SK-N-SH treated with all-trans-retinoic acid at 6 μM for 48 hours (cell line): ENCODE results near the gene ZBED1.

Source experiments
- ATAC-seq: fragments of 200-7000 bp; cut with Tn5 transposase; 3 replicates; pipeline ENCODE4 v1.9.1; 2020; ENCODE audit warnings: mild to moderate bottlenecking, moderate library complexity
- ARNTL ChIP-seq: fragments of 450-650 bp; formaldehyde crosslinking; IDR thresholded peaks from 2 replicates; pipeline ENCODE4 v1.5.0; 2020; ENCODE audit warnings: low read depth, mild to moderate bottlenecking, moderate library complexity, borderline replicate concordance
- BACH2 ChIP-seq: fragments of 250-450 bp; sonication (Bioruptor Pico); IDR thresholded peaks from 2 replicates; pipeline ENCODE4 v1.9.0; 2021; ENCODE audit warnings: mild to moderate bottlenecking, borderline replicate concordance
- CSDC2 ChIP-seq: fragments of 250-450 bp; sonication (Bioruptor Pico); IDR thresholded peaks from 2 replicates; pipeline ENCODE4 v1.5.0; 2020; ENCODE audit warnings: mild to moderate bottlenecking, moderate library complexity
- ESRRG ChIP-seq: fragments of 250-450 bp; sonication (Bioruptor Pico); IDR thresholded peaks from 2 replicates; pipeline ENCODE4 v1.6.1; 2021; ENCODE audit warnings: mild to moderate bottlenecking
- ISL1 ChIP-seq: fragments of 250-450 bp; sonication (Bioruptor Pico); IDR thresholded peaks from 2 replicates; pipeline ENCODE4 v2.1.2; 2022; ENCODE audit warnings: mild to moderate bottlenecking, moderate library complexity
- OSR1 ChIP-seq: fragments of 250-450 bp; sonication (Bioruptor Pico); IDR thresholded peaks from 2 replicates; pipeline ENCODE4 v1.8.0; 2022; ENCODE audit warnings: moderate library complexity, mild to moderate bottlenecking, inconsistent platforms
- POU6F1 ChIP-seq: fragments of 250-450 bp; sonication (Bioruptor Pico); IDR thresholded peaks from 2 replicates; pipeline ENCODE4 v1.8.0; 2021; ENCODE audit warnings: low read depth, mild to moderate bottlenecking, moderate library complexity, borderline replicate concordance
- PPARA ChIP-seq: fragments of 250-450 bp; sonication (Bioruptor Pico); IDR thresholded peaks from 2 replicates; pipeline ENCODE4 v1.5.0; 2020; ENCODE audit warnings: mild to moderate bottlenecking, borderline replicate concordance
- RARB ChIP-seq: fragments of 250-450 bp; sonication (Bioruptor Pico); IDR thresholded peaks from 2 replicates; pipeline ENCODE4 v1.8.0; 2021; ENCODE audit warnings: mild to moderate bottlenecking, moderate library complexity
- SNAI2 ChIP-seq: fragments of 250-450 bp; sonication (Bioruptor Pico); IDR thresholded peaks from 2 replicates; pipeline ENCODE4 v1.5.0; 2020; ENCODE audit warnings: mild to moderate bottlenecking, moderate library complexity
- TCF4 ChIP-seq: fragments of 250-450 bp; sonication (Bioruptor Pico); IDR thresholded peaks from 2 replicates; pipeline ENCODE4 v1.8.0; 2021; ENCODE audit warnings: mild to moderate bottlenecking, moderate library complexity, borderline replicate concordance
- TOX ChIP-seq: fragments of 250-450 bp; sonication (Bioruptor Pico); IDR thresholded peaks from 2 replicates; pipeline ENCODE4 v1.8.0; 2021; ENCODE audit warnings: mild to moderate bottlenecking, moderate library complexity, borderline replicate concordance
- TSHZ2 ChIP-seq: fragments of 250-450 bp; sonication (Bioruptor Pico); IDR thresholded peaks from 2 replicates; pipeline ENCODE4 v1.5.0; 2020; ENCODE audit warnings: mild to moderate bottlenecking, moderate library complexity
- ZC3H10 ChIP-seq: fragments of 250-450 bp; sonication (Bioruptor Pico); IDR thresholded peaks from 2 replicates; pipeline ENCODE4 v1.5.1; 2021; ENCODE audit warnings: mild to moderate bottlenecking, moderate library complexity
- ZFP3 ChIP-seq: fragments of 250-450 bp; sonication (Bioruptor Pico); IDR thresholded peaks from 2 replicates; pipeline ENCODE4 v1.5.0; 2020; ENCODE audit warnings: mild to moderate bottlenecking, moderate library complexity
- ZFP30 ChIP-seq: fragments of 450-650 bp; formaldehyde crosslinking; IDR thresholded peaks from 2 replicates; pipeline ENCODE4 v1.5.0; 2022; ENCODE audit warnings: mild to moderate bottlenecking, moderate library complexity
- ZNF565 ChIP-seq: fragments of 450-650 bp; formaldehyde crosslinking; conservative IDR thresholded peaks from 2 replicates; pipeline ENCODE4 v1.5.0; 2020; ENCODE audit warnings: low read depth, mild to moderate bottlenecking, moderate library complexity
- ZNF70 ChIP-seq: fragments of 450-650 bp; formaldehyde crosslinking; IDR thresholded peaks from 2 replicates; pipeline ENCODE4 v1.5.0; 2020; ENCODE audit warnings: mild to moderate bottlenecking, moderate library complexity
- ZNF8 ChIP-seq: fragments of 450-650 bp; formaldehyde crosslinking; IDR thresholded peaks from 2 replicates; pipeline ENCODE4 v1.5.0; 2020; ENCODE audit warnings: mild to moderate bottlenecking, moderate library complexity
- TF ChIP-seq, protein P1 (sequence below): fragments of 250-450 bp; sonication (Bioruptor Pico); IDR thresholded peaks from 2 replicates; pipeline ENCODE4 v1.5.1; 2021; ENCODE audit warnings: mild to moderate bottlenecking, moderate library complexity
- TF ChIP-seq, protein P2 (sequence below): fragments of 250-450 bp; sonication (Bioruptor Pico); IDR thresholded peaks from 2 replicates; pipeline ENCODE4 v1.8.0; 2020; ENCODE audit warnings: mild to moderate bottlenecking, moderate library complexity, borderline replicate concordance
- TF ChIP-seq, protein P3 (sequence below): fragments of 250-450 bp; sonication (Bioruptor Pico); IDR thresholded peaks from 2 replicates; pipeline ENCODE4 v1.5.1; 2020; ENCODE audit warnings: low read depth, mild to moderate bottlenecking, moderate library complexity

ZBED1 gene

DNA sequence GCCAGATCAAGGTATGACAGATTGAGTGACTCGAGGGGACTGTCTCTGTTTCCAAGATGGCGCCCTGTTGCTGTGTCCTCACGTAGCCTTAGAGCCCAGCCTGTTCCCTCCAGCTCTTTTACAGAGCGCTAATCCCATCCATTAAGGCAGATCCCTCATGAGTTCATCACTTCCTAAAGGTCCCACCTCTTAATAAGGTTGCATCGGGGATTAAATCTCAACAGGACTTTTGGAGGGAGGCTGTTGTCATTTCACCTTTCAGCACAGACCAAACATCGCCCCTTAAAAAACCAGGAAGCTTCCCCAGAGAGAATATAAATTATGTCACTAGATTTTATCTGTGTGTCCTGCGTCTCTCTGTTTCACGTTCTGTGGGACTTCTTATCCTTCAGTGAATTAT, 32.6 kb upstream of the ZBED1 start:
- ATAC-seq, result no peak
- TF ChIP-seq POU6F1 (CRISPR knock-in tag), result no peak
- TF ChIP-seq, protein P1, sequence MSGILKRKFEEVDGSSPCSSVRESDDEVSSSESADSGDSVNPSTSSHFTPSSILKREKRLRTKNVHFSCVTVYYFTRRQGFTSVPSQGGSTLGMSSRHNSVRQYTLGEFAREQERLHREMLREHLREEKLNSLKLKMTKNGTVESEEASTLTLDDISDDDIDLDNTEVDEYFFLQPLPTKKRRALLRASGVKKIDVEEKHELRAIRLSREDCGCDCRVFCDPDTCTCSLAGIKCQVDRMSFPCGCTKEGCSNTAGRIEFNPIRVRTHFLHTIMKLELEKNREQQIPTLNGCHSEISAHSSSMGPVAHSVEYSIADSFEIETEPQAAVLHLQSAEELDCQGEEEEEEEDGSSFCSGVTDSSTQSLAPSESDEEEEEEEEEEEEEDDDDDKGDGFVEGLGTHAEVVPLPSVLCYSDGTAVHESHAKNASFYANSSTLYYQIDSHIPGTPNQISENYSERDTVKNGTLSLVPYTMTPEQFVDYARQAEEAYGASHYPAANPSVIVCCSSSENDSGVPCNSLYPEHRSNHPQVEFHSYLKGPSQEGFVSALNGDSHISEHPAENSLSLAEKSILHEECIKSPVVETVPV (CRISPR knock-in tag), result no peak
- no peak for TF ChIP-seq ZNF8
- TF ChIP-seq ZNF70 (CRISPR knock-in tag), result no peak
- TF ChIP-seq TSHZ2 (CRISPR knock-in tag), result no peak
- TF ChIP-seq ESRRG (CRISPR knock-in tag), result no peak
- no peak for TF ChIP-seq ISL1
- TF ChIP-seq ARNTL (CRISPR knock-in tag), result no peak
- TF ChIP-seq, protein P2, sequence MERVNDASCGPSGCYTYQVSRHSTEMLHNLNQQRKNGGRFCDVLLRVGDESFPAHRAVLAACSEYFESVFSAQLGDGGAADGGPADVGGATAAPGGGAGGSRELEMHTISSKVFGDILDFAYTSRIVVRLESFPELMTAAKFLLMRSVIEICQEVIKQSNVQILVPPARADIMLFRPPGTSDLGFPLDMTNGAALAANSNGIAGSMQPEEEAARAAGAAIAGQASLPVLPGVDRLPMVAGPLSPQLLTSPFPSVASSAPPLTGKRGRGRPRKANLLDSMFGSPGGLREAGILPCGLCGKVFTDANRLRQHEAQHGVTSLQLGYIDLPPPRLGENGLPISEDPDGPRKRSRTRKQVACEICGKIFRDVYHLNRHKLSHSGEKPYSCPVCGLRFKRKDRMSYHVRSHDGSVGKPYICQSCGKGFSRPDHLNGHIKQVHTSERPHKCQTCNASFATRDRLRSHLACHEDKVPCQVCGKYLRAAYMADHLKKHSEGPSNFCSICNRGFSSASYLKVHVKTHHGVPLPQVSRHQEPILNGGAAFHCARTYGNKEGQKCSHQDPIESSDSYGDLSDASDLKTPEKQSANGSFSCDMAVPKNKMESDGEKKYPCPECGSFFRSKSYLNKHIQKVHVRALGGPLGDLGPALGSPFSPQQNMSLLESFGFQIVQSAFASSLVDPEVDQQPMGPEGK (CRISPR knock-in tag), result no peak
- no peak for TF ChIP-seq ZC3H10 (CRISPR knock-in tag)
- TF ChIP-seq TCF4 (CRISPR knock-in tag), result no peak
- TF ChIP-seq ZNF565, result no peak
- no peak for TF ChIP-seq ZFP30 (CRISPR knock-in tag)
- TF ChIP-seq PPARA, result no peak
- TF ChIP-seq SNAI2 (CRISPR knock-in tag), result no peak
- TF ChIP-seq BACH2 (CRISPR knock-in tag), result no peak
- no peak for TF ChIP-seq TOX (CRISPR knock-in tag)

- no peak for TF ChIP-seq ESRRG (CRISPR knock-in tag)
- no peak for ATAC-seq
These were observed 25.6 kb upstream of the ZBED1 start for GRCh38 chrX:2526390-2526789.

DNA sequence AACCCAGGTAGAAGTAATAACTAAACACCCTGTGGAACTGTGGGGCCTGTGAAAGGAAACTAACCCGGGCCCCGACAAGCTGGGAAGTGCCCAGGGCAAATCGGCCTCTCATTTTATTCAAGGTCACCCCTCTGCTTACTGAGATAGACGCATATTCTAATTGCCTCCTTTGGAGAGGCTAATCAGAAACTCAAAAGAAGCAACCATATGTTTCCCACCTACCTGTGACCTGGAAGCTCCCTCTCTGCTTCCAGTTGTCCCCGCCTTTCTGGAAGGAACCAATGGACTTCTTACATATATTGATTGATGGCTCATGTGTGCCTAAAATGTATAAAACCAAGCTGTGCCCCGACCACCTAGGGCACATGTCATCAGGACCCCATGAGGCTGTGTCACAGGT, 23.1 kb upstream of the ZBED1 start:
- ATAC-seq, result no peak
- no peak for TF ChIP-seq OSR1 (CRISPR knock-in tag)
- TF ChIP-seq RARB (CRISPR knock-in tag), result no peak
- TF ChIP-seq ISL1, result no peak
- TF ChIP-seq, protein P3, sequence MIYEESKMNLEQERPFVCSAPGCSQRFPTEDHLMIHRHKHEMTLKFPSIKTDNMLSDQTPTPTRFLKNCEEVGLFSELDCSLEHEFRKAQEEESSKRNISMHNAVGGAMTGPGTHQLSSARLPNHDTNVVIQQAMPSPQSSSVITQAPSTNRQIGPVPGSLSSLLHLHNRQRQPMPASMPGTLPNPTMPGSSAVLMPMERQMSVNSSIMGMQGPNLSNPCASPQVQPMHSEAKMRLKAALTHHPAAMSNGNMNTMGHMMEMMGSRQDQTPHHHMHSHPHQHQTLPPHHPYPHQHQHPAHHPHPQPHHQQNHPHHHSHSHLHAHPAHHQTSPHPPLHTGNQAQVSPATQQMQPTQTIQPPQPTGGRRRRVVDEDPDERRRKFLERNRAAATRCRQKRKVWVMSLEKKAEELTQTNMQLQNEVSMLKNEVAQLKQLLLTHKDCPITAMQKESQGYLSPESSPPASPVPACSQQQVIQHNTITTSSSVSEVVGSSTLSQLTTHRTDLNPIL (CRISPR knock-in tag), result no peak
- no peak for TF ChIP-seq TSHZ2 (CRISPR knock-in tag)
- no peak for TF ChIP-seq TOX (CRISPR knock-in tag)
- no peak for TF ChIP-seq CSDC2 (CRISPR knock-in tag)
- TF ChIP-seq ZNF8, result no peak
- TF ChIP-seq, protein P1 (CRISPR knock-in tag), result no peak
- TF ChIP-seq ZNF70 (CRISPR knock-in tag), result no peak
- TF ChIP-seq ZNF565, result no peak
- TF ChIP-seq ESRRG (CRISPR knock-in tag), result no peak
- no peak for TF ChIP-seq ZFP3 (CRISPR knock-in tag)
- TF ChIP-seq, protein P2 (CRISPR knock-in tag), result no peak
- TF ChIP-seq PPARA, result no peak
